Activated CD4-positive, alpha-beta T cell treated with anti-CD3 and anti-CD28 coated beads, Interleukin-10, Interleukin-2, amounts not matched to agents 100 ng/mL and 50 ng/mL, durations not matched to agents 16 hours and 8 hours (primary cell): ENCODE data around the gene TAAR1.
"Not testable (repeated sequence)": the region's sequence is repeated elsewhere in the genome, so short reads cannot be mapped to it uniquely, and the experiment has no call there.

ENCODE experiments used
- DNase-seq: peaks from one replicate; pipeline ENCODE4 v3.0.0-alpha.2; 2020

TAAR1 gene

GRCh38 chr6:132659082-132659481, at the start of gene TAAR1:
TSS of gene TAAR1 (minus strand) at chr6:132659182. CDS start at chr6:132646003, 13,179 bp downstream.
- no peak for DNase-seq

GRCh38 chr6:132708771-132709170, 49.8 kb upstream of the TAAR1 start:
- DNase-seq = no peak

- DNase-seq = no peak
Measured at GRCh38 chr6:132708002-132708401, 49.0 kb upstream of the TAAR1 start.

GRCh38 chr6:132706756-132707155, 47.8 kb upstream of the TAAR1 start:
- not testable (repeated sequence) for DNase-seq

GRCh38 chr6:132703936-132704335, 45.0 kb upstream of the TAAR1 start:
- DNase-seq = no peak

- DNase-seq = peak; percentile 25
Measured at GRCh38 chr6:132698608-132699007, 39.6 kb upstream of the TAAR1 start.

- DNase-seq = no peak
Measured at GRCh38 chr6:132695773-132696172, 36.8 kb upstream of the TAAR1 start.

GRCh38 chr6:132693478-132693877, 34.5 kb upstream of the TAAR1 start:
- DNase-seq = no peak

- DNase-seq = no peak
Measured at GRCh38 chr6:132690678-132691077, 31.7 kb upstream of the TAAR1 start.

GRCh38 chr6:132687306-132687705, 28.3 kb upstream of the TAAR1 start:
- DNase-seq = no peak

GRCh38 chr6:132686531-132686930, 27.5 kb upstream of the TAAR1 start:
- DNase-seq = no peak

GRCh38 chr6:132685009-132685408, 26.0 kb upstream of the TAAR1 start:
- DNase-seq = no peak

- DNase-seq = no peak
Measured at GRCh38 chr6:132684272-132684671, 25.3 kb upstream of the TAAR1 start.

- no peak for DNase-seq
Measured at GRCh38 chr6:132683543-132683942, 24.6 kb upstream of the TAAR1 start.

- DNase-seq = peak; percentile 31
Measured at GRCh38 chr6:132679094-132679493, 20.1 kb upstream of the TAAR1 start.

- DNase-seq = peak; percentile 14
Measured at GRCh38 chr6:132675749-132676148, 16.8 kb upstream of the TAAR1 start.

GRCh38 chr6:132675002-132675401, 16.0 kb upstream of the TAAR1 start:
- no peak for DNase-seq

- no peak for DNase-seq
Measured at GRCh38 chr6:132673376-132674094, 14.6 kb upstream of the TAAR1 start.

- no peak for DNase-seq
Measured at GRCh38 chr6:132671295-132671694, 12.3 kb upstream of the TAAR1 start.

- DNase-seq = peak; percentile 57
Measured at GRCh38 chr6:132669690-132670291, 10.8 kb upstream of the TAAR1 start.

- DNase-seq = no peak
Measured at GRCh38 chr6:132666118-132666517, 7.1 kb upstream of the TAAR1 start.

- no peak for DNase-seq
Measured at GRCh38 chr6:132664309-132665034, 5.5 kb upstream of the TAAR1 start.

GRCh38 chr6:132663661-132664060, 4.7 kb upstream of the TAAR1 start:
- DNase-seq = no peak

- DNase-seq = no peak
Measured at GRCh38 chr6:132661906-132662305, 2.9 kb upstream of the TAAR1 start.
